ENCODE measurements around the gene PADI4.
"Not testable (repeated sequence)": the region's sequence is repeated elsewhere in the genome, so short reads cannot be mapped to it uniquely, and the experiment has no call there.

The PADI4 gene

GRCh38 chr1:17342014-17342441 lies 34.0 kb downstream of the PADI4 start:
- FAIRE-seq (no peak), DNase-seq (ENCODE audit: insufficient read length) (no peak)
- TF ChIP-seq TAF1 (IDR thresholded peaks at IDR 0.05; ENCODE audit: borderline replicate concordance, low read depth, low read length): no peak
- no peak for TF ChIP-seq POLR2A (IDR thresholded peaks at IDR 0.05; ENCODE audit: low read depth, low read length)
- TF ChIP-seq POLR2AphosphoS5 (IDR thresholded peaks at IDR 0.05; ENCODE audit: low read depth, low read length): no peak

DNA sequence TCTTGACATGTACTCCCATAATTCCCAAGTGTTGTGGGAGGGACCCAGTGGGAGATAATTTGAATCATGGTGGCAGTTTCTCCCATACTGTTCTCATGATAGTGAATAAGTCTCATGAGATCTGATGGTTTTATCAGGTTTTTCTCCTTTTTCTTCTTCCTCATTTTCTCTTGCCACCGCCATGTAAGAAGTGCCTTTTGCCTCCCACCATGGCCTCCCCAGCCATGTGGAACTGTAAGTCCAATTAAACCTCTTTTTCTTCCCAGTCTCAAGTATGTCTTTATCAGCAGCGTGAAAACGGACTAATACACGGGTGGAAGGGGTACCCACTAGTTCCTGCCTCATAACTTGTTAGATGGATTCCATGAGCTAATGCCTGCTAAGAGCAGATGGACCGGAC lies 37.5 kb downstream of the PADI4 start:
- FAIRE-seq; DNase-seq (ENCODE audit: insufficient read length): not testable (repeated sequence)

- FAIRE-seq (no peak), DNase-seq (ENCODE audit: insufficient read length) (no peak)
- no peak for TF ChIP-seq POLR2AphosphoS5 (IDR thresholded peaks at IDR 0.05; ENCODE audit: low read depth, low read length)
- no peak for TF ChIP-seq POLR2A (IDR thresholded peaks at IDR 0.05; ENCODE audit: low read depth, low read length)
- no peak for TF ChIP-seq TAF1 (IDR thresholded peaks at IDR 0.05; ENCODE audit: borderline replicate concordance, low read depth, low read length)
These were observed 38.2 kb downstream of the PADI4 start for GRCh38 chr1:17346046-17346789.

- TF ChIP-seq TAF1 (IDR thresholded peaks at IDR 0.05; ENCODE audit: borderline replicate concordance, low read depth, low read length) (no peak), POLR2A (IDR thresholded peaks at IDR 0.05; ENCODE audit: low read depth, low read length) (no peak), POLR2AphosphoS5 (IDR thresholded peaks at IDR 0.05; ENCODE audit: low read depth, low read length) (no peak)
- no peak for FAIRE-seq
- DNase-seq (ENCODE audit: insufficient read length): no peak
These were observed 40.0 kb downstream of the PADI4 start for GRCh38 chr1:17347769-17348592.

DNA sequence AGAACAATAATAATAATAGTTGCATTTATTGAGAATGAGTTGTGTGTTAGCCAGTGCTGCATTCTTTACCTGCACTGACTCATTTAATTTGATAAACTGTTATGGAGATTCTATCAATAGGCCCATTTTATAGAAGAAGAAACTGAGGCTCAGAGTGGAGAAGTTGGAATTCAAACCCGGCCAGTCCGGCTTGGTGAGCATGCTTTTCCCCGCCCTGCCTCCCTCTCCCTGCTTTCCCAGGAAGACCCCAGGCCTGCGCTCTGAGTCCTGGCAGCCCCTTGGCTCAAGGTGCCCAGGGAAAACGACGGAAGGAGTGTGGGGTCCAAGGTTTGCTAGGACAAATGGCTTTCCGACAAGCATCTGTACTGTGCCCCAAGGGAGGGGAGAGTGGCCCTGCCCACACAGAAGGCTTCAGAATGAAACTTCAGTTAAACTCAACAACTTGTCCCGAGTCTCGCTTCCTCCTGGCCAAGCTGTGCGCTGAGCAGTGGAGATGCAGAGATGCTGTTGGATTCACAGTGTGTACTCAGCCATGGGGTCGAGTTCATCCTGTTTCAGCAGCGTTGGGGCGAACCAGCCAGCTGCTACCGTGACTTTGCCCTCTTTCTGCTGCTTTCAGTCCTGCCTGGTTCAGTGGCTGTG lies 40.7 kb downstream of the PADI4 start:
- DNase-seq (ENCODE audit: insufficient read length) (peak; percentile 61), FAIRE-seq (peak; percentile 82)
- TF ChIP-seq POLR2A (IDR thresholded peaks at IDR 0.05; ENCODE audit: low read depth, low read length) (no peak), POLR2AphosphoS5 (IDR thresholded peaks at IDR 0.05; ENCODE audit: low read depth, low read length) (no peak), TAF1 (IDR thresholded peaks at IDR 0.05; ENCODE audit: borderline replicate concordance, low read depth, low read length) (no peak)

GRCh38 chr1:17350083-17350482 lies 42.1 kb downstream of the PADI4 start:
- DNase-seq (ENCODE audit: insufficient read length) (no peak), FAIRE-seq (no peak)
- TF ChIP-seq TAF1 (IDR thresholded peaks at IDR 0.05; ENCODE audit: borderline replicate concordance, low read depth, low read length): no peak
- TF ChIP-seq POLR2AphosphoS5 (IDR thresholded peaks at IDR 0.05; ENCODE audit: low read depth, low read length): no peak
- TF ChIP-seq POLR2A (IDR thresholded peaks at IDR 0.05; ENCODE audit: low read depth, low read length): no peak

GRCh38 chr1:17350928-17351446 lies 43.0 kb downstream of the PADI4 start:
- no peak for TF ChIP-seq POLR2AphosphoS5 (IDR thresholded peaks at IDR 0.05; ENCODE audit: low read depth, low read length)
- no peak for TF ChIP-seq TAF1 (IDR thresholded peaks at IDR 0.05; ENCODE audit: borderline replicate concordance, low read depth, low read length)
- TF ChIP-seq POLR2A (IDR thresholded peaks at IDR 0.05; ENCODE audit: low read depth, low read length): no peak
- no peak for FAIRE-seq
- no peak for DNase-seq (ENCODE audit: insufficient read length)

GRCh38 chr1:17351598-17352324 lies 43.8 kb downstream of the PADI4 start:
- TF ChIP-seq TAF1 (IDR thresholded peaks at IDR 0.05; ENCODE audit: borderline replicate concordance, low read depth, low read length) (no peak), POLR2AphosphoS5 (IDR thresholded peaks at IDR 0.05; ENCODE audit: low read depth, low read length) (no peak), POLR2A (IDR thresholded peaks at IDR 0.05; ENCODE audit: low read depth, low read length) (no peak)
- FAIRE-seq: no peak
- no peak for DNase-seq (ENCODE audit: insufficient read length)

DNA sequence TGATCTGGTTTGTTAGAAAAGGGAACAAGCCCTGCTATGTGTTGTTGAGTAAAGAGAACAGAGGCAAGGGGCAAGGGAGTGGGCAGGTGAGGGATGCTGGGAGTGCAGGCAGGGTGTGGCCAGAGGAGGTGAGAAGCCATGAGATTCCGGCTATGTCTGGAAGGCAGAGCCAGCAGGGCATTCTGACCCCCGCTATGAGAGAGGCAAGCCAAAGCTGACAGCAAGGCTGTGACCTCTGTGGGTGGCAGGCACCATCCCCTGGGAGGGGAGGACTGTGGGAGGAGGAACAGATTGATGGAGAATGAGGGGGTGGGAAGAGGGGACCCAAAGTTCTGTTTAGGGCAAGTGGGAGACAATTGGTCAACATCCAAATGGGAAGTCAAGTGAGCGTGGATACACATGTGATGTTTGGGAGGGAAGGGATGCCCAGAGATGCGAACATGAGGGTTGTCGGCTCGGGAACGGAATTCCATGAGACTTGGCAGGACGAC lies 44.5 kb downstream of the PADI4 start:
- no peak for FAIRE-seq
- TF ChIP-seq POLR2AphosphoS5 (IDR thresholded peaks at IDR 0.05; ENCODE audit: low read depth, low read length) (no peak), TAF1 (IDR thresholded peaks at IDR 0.05; ENCODE audit: borderline replicate concordance, low read depth, low read length) (no peak)

GRCh38 chr1:17355898-17356297 lies 47.9 kb downstream of the PADI4 start:
- DNase-seq (ENCODE audit: insufficient read length) (no peak), FAIRE-seq (no peak)
- no peak for TF ChIP-seq POLR2AphosphoS5 (IDR thresholded peaks at IDR 0.05; ENCODE audit: low read depth, low read length)
- TF ChIP-seq POLR2A (IDR thresholded peaks at IDR 0.05; ENCODE audit: low read depth, low read length): no peak
- TF ChIP-seq TAF1 (IDR thresholded peaks at IDR 0.05; ENCODE audit: borderline replicate concordance, low read depth, low read length): no peak

More for the DNA sequence above, 44.5 kb downstream of the PADI4 start:
- no peak for DNase-seq (ENCODE audit: insufficient read length)
